Gastrocnemius medialis (tissue), 4 donors: ENCODE measurements around the gene ZEB1. TPM values are rescaled to one million over a fixed set of nuclear protein-coding genes. Genes with fewer than 3 reads are reported as not detected.

Source experiments
- ATAC-seq, 2 donors: fragments of 150-250 bp; one replicate each; pipeline ENCODE4 v1.9.1; 2016
- DNase-seq, 2 donors: peaks; one replicate each; pipeline ENCODE4 v3.0.0-alpha.2; 2019
- H3K27ac ChIP-seq, 4 donors: fragments of 200-600 bp; sonication (generic); 1 replicate in 1 of 4; 2 replicates in 3 of 4; pipeline ENCODE4 v1.5.1; 2016 to 2018; ENCODE audit warnings: mild to moderate bottlenecking in 2 of 4, moderate library complexity in 1 of 4
- H3K27me3 ChIP-seq, 3 donors: fragments of 200-600 bp; sonication (generic) in 2 of 3; 1 replicate in 1 of 3; 2 replicates in 2 of 3; pipeline versions ENCODE4 v1.5.1 to v1.6.0; 2016 to 2019; ENCODE audit warnings: mild to moderate bottlenecking in 1 of 3, moderate library complexity in 1 of 3
- H3K36me3 ChIP-seq, 2 donors: fragments of 200-600 bp; sonication (generic) in 1 of 2; one replicate each; pipeline ENCODE4 v1.5.1; 2017 to 2018
- H3K4me1 ChIP-seq, 2 donors: fragments of 200-600 bp; sonication (generic) in 1 of 2; one replicate each; pipeline ENCODE4 v1.5.1; 2016 to 2017; ENCODE audit warnings: mild to moderate bottlenecking in 2 of 2
- H3K4me3 ChIP-seq, 4 donors: fragments of 200-600 bp; sonication (generic) in 3 of 4; 1 replicate in 1 of 4; 2 replicates in 3 of 4; pipeline ENCODE4 v1.5.1; 2016 to 2019; ENCODE audit warnings: mild to moderate bottlenecking in 2 of 4
- H3K9me3 ChIP-seq, 3 donors: fragments of 200-600 bp; sonication (generic) in 2 of 3; 1 replicate in 1 of 3; 2 replicates in 2 of 3; pipeline ENCODE4 v1.5.1; 2016 to 2019
- CTCF ChIP-seq, 5 experiments: fragments of 450-650 bp in 3 of 5; fragments of 200-600 bp in 2 of 5; sonication (generic) in 2 of 5; IDR thresholded peaks in 4 of 5; conservative IDR thresholded peaks in 1 of 5; 1 replicate in 4 of 5; 2 replicates in 1 of 5; pipeline ENCODE4 v1.5.1; 2016 to 2019; ENCODE audit warnings: antibody characterized with exemption in 5 of 5, mild to moderate bottlenecking in 3 of 5, moderate library complexity in 3 of 5
- POLR2A ChIP-seq, 2 donors: fragments of 450-650 bp; IDR thresholded peaks; one replicate each; pipeline ENCODE4 v1.6.1; 2017; ENCODE audit warnings: antibody characterized with exemption in 2 of 2, mild to moderate bottlenecking in 2 of 2, moderate library complexity in 2 of 2
- in situ Hi-C, 4 donors: fragments of 200-750 bp; cut with MboI; loops; one replicate each; pipeline versions ENCODE4 v1.15.0 to v1.8.0; 2017; ENCODE audit warnings: low sequenced_read_pairs in 4 of 4
- intact Hi-C: fragments of 100-400 bp; cut with DNase I; formaldehyde crosslinking; loops from one replicate; pipeline ENCODE4 v1.15.1; 2023; ENCODE audit warnings: low total_unique reads
- total RNA-seq, 4 donors: library from RNA; depleted of rRNA; stranded (reverse); fragments of >200 nt; gene quantifications; one replicate each; pipeline versions ENCODE4 v1.1.0 to v1.2.3, GENCODE V29; 2016

ZEB1 gene
- total RNA-seq = 100 to 1,000 TPM in 3 of 4 donors, 10 to 100 TPM in 1; 67.4 to 175 (median 137) TPM

DNA sequence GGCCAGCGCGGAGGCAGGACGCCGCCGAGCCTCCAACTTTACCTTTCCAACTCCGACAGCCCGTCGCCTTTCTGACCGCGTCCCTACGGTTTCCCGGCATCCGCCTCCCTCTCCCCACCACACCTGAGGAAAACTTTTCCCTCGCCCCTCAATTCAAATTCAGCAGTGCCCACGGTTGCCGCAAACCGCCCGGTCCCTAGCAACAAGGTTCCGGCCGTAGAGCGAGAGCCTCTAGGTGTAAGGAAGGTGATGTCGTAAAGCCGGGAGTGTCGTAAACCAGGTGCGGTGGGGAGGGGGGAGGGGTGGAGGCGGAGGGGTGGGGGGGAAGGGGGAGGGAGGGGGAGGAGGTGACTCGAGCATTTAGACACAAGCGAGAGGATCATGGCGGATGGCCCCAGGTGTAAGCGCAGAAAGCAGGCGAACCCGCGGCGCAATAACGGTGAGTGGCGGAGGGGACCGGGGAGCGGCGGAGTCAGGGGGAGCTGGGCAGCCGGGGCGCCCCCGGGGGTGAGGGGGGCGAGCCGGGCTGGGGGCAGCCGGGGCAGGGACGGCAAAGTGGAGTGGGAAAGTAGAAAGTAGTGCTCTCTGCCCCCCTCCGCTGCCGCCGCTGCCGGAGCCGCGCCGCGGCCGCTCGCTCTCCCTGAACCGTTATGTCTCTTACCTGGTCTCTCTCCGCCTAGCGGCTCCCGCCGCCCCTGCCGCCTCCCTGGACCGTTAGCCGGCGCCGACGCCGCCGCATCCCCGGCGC, at the start of gene ZEB1:
ZEB1 (plus strand) TSS at position 363 of the 748 bp plus-strand sequence; CDS start at position 382, 19 bp downstream.
- Histone ChIP-seq H3K4me1 (peaks cover 29 to 50% of the 10 kb centered on the region in 2 donors), H3K36me3 (no peaks in the 10 kb centered on the region), H3K27ac (peak within 1 kb of the TSS; percentile 97 to 99 (median 98)), H3K9me3 (no peaks in the 10 kb centered on the region), H3K27me3 (no peaks in the 10 kb centered on the region), H3K4me3 (peak within 1 kb of the TSS; percentile 91 to 96 (median 94))
- TF ChIP-seq POLR2A (IDR thresholded peaks at IDR 0.05) (peak; percentile 61 to 77), CTCF (IDR thresholded peaks at IDR 0.05 in 4 of 5, conservative IDR thresholded peaks at IDR 0.05 in 1 of 5) (peak; percentile 56 to 74 (median 66))
- intact Hi-C loops (loop anchor here (1.0 to 5.0 kb wide), 8 partner anchors 80 to 535 kb away; no protein-coding TSS in a partner anchor), in situ Hi-C loops (loop anchor here (10.0 to 25.0 kb wide), 4 partner anchors 282 to 534 kb away; partner anchors contain the start of gene ZNF438 (in 1 of the 4))
- DNase-seq = peak; percentile 89 to 92
- peak; percentile 56 to 75 for ATAC-seq

DNA sequence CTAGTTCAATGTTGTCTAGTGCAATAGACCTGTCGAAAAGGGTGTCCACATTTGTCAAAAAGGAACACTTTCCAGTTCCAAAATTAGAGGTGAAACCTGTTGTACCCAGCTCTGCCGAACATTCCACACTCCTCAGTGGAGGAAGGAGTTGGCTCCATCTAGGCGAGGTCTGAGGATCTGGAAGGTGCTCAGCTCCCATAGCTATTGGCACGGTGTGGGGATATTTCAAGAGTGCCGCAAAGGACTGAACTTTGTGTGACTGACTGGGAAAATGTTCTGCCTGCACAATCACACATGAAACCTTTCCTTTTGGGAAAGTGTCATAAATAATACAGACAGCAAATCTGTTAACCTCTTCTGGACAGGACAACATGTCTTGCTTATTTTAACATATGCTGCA, 48.1 kb upstream of the ZEB1 start:
- H3K4me1 ChIP-seq = peaks cover 0 to 22% of the 10 kb centered on the region in 2 donors
- peak overlapping the region in 2 of 4 donors; percentile 11 to 57 for H3K27ac ChIP-seq
- no peaks in the 10 kb centered on the region for H3K9me3 ChIP-seq
- no peaks in the 10 kb centered on the region for H3K27me3 ChIP-seq
- TF ChIP-seq CTCF (IDR thresholded peaks at IDR 0.05 in 4 of 5, conservative IDR thresholded peaks at IDR 0.05 in 1 of 5) = no peak
- TF ChIP-seq POLR2A (IDR thresholded peaks at IDR 0.05) = no peak
- ATAC-seq (peak; percentile 55 to 74), DNase-seq (peak in 1 of 2 donors; percentile 21)
- no peaks in the 10 kb centered on the region for H3K36me3 ChIP-seq
- intact Hi-C loops (no loop called here), in situ Hi-C loops (no loop called here)
- no peak overlapping the region for H3K4me3 ChIP-seq

- no peak for ATAC-seq
- no peak overlapping the region for H3K27ac ChIP-seq
- H3K27me3 ChIP-seq = no peaks in the 10 kb centered on the region
- no peak overlapping the region for H3K4me3 ChIP-seq
- TF ChIP-seq CTCF (IDR thresholded peaks at IDR 0.05 in 4 of 5, conservative IDR thresholded peaks at IDR 0.05 in 1 of 5) (no peak), POLR2A (IDR thresholded peaks at IDR 0.05) (no peak)
- peak in 1 of 2 donors; percentile 21 for DNase-seq
- intact Hi-C loops (no loop called here), in situ Hi-C loops (no loop called here)
- no peaks in the 10 kb centered on the region for H3K9me3 ChIP-seq
- H3K36me3 ChIP-seq = no peaks in the 10 kb centered on the region
- peaks cover 0 to 22% of the 10 kb centered on the region in 2 donors for H3K4me1 ChIP-seq
These were observed 46.2 kb upstream of the ZEB1 start for GRCh38 chr10:31272841-31273240.

GRCh38 chr10:31273789-31274188, 45.2 kb upstream of the ZEB1 start:
- DNase-seq (no peak), ATAC-seq (no peak)
- no peak overlapping the region for H3K4me3 ChIP-seq
- peaks cover 0 to 22% of the 10 kb centered on the region in 2 donors for H3K4me1 ChIP-seq
- no peaks in the 10 kb centered on the region for H3K27me3 ChIP-seq
- no peaks in the 10 kb centered on the region for H3K9me3 ChIP-seq
- intact Hi-C loops (no loop called here), in situ Hi-C loops (no loop called here)
- TF ChIP-seq POLR2A (IDR thresholded peaks at IDR 0.05) = no peak
- TF ChIP-seq CTCF (IDR thresholded peaks at IDR 0.05 in 4 of 5, conservative IDR thresholded peaks at IDR 0.05 in 1 of 5) = no peak
- H3K27ac ChIP-seq = no peak overlapping the region
- no peaks in the 10 kb centered on the region for H3K36me3 ChIP-seq
